ENCODE measurements around the gene GMDS. TPM values are rescaled to one million over a fixed set of nuclear protein-coding genes. Genes with fewer than 3 reads are reported as not detected.

GMDS gene
- total and polyA plus RNA-seq, 2 donors (not counting 1 experiment from before 2014, with no cell fraction given): 12.7 to 34.5 TPM

- Histone ChIP-seq H4K20me1 (ENCODE audit: control insufficient read depth, extremely low read depth, insufficient read depth, low read length) (no peaks in the 10 kb centered on the region), H3K36me3 (ENCODE audit: control insufficient read depth, insufficient read depth, low read length) (no peaks in the 10 kb centered on the region), H3K4me2 (ENCODE audit: extremely low read depth, insufficient read depth, low read length) (no peak overlapping the region), H3K9ac (ENCODE audit: insufficient read depth, low read length) (no peak overlapping the region), H3K4me3 (replicated peaks in 1 of 4; ENCODE audit: control extremely low read depth in 1 of 4, insufficient read depth in 1 of 4, low read depth in 3 of 4, low read length in 4 of 4) (no peak overlapping the region), H3K27me3 (ENCODE audit: control insufficient read depth, insufficient read depth, low read length) (peaks cover 4% of the 10 kb centered on the region), H2AFZ (ENCODE audit: low read length) (no peak overlapping the region), H3K79me2 (ENCODE audit: control insufficient read depth, insufficient read depth, low read length) (no peaks in the 10 kb centered on the region), H3K9me3 (ENCODE audit: control insufficient read depth, insufficient read depth, low read depth, low read length) (no peaks in the 10 kb centered on the region), H3K4me1 (ENCODE audit: control insufficient read depth, extremely low read depth, insufficient read depth, low read length) (peaks cover 3% of the 10 kb centered on the region), H3K27ac (ENCODE audit: insufficient read depth, low read length) (no peak overlapping the region)
- TF ChIP-seq CTCF (conservative IDR thresholded peaks at IDR 0.05 in 1 of 2, IDR thresholded peaks at IDR 0.05 in 1 of 2; ENCODE audit: low read depth in 1 of 2, low read length in 2 of 2) (no peak), EZH2 (IDR thresholded peaks at IDR 0.05; ENCODE audit: low read length, missing control alignments) (no peak)
- no peak for DNase-seq (ENCODE audit: low read depth in 2 of 2)
These were observed 650.8 kb downstream of the GMDS start for GRCh38 chr6:1594445-1595200.

- Histone ChIP-seq H3K4me2 (ENCODE audit: extremely low read depth, insufficient read depth, low read length) (no peak overlapping the region), H3K27ac (ENCODE audit: insufficient read depth, low read length) (no peak overlapping the region)
- DNase-seq (ENCODE audit: low read depth in 2 of 2): no peak
These were observed 651.5 kb downstream of the GMDS start for GRCh38 chr6:1593958-1594314.

More at GRCh38 chr6:1593958-1594314, 651.5 kb downstream of the GMDS start:
- Histone ChIP-seq H3K4me3 (replicated peaks in 1 of 4; ENCODE audit: control extremely low read depth in 1 of 4, insufficient read depth in 1 of 4, low read depth in 3 of 4, low read length in 4 of 4) (no peak overlapping the region), H3K36me3 (ENCODE audit: control insufficient read depth, insufficient read depth, low read length) (no peaks in the 10 kb centered on the region), H4K20me1 (ENCODE audit: control insufficient read depth, extremely low read depth, insufficient read depth, low read length) (no peaks in the 10 kb centered on the region), H3K4me1 (ENCODE audit: control insufficient read depth, extremely low read depth, insufficient read depth, low read length) (peaks cover 3% of the 10 kb centered on the region), H3K9ac (ENCODE audit: insufficient read depth, low read length) (no peak overlapping the region), H2AFZ (ENCODE audit: low read length) (no peak overlapping the region), H3K79me2 (ENCODE audit: control insufficient read depth, insufficient read depth, low read length) (no peaks in the 10 kb centered on the region), H3K27me3 (ENCODE audit: control insufficient read depth, insufficient read depth, low read length) (peaks cover 4% of the 10 kb centered on the region), H3K9me3 (ENCODE audit: control insufficient read depth, insufficient read depth, low read depth, low read length) (no peaks in the 10 kb centered on the region)
- TF ChIP-seq EZH2 (IDR thresholded peaks at IDR 0.05; ENCODE audit: low read length, missing control alignments) (no peak), CTCF (conservative IDR thresholded peaks at IDR 0.05 in 1 of 2, IDR thresholded peaks at IDR 0.05 in 1 of 2; ENCODE audit: low read depth in 1 of 2, low read length in 2 of 2) (no peak)

Data from fibroblast of lung (primary cell).